Uterus (tissue), 4 donors: Measurements from ENCODE around the gene RP2. TPM values are rescaled to one million over a fixed set of nuclear protein-coding genes. Genes with fewer than 3 reads are reported as not detected.

Experiments used
- DNase-seq, 2 donors: peaks; one replicate each; pipeline ENCODE4 v3.0.0-alpha.2; 2019 to 2020
- H3K27ac ChIP-seq, 2 donors: fragments of 200-600 bp; sonication (generic); 1 replicate in 1 of 2; 2 replicates in 1 of 2; pipeline ENCODE4 v1.5.1; 2016 to 2018
- H3K27me3 ChIP-seq, 2 donors: fragments of 200-600 bp; sonication (generic); one replicate each; pipeline ENCODE4 v1.5.1; 2018 to 2019; ENCODE audit warnings: control low read depth in 1 of 2
- H3K36me3 ChIP-seq, 2 donors: fragments of 200-600 bp; sonication (generic); one replicate each; pipeline ENCODE4 v1.5.1; 2019; ENCODE audit warnings: control low read depth in 1 of 2
- H3K4me1 ChIP-seq, 2 donors: fragments of 200-600 bp; sonication (generic); one replicate each; pipeline ENCODE4 v1.5.1; 2018 to 2019; ENCODE audit warnings: control low read depth in 1 of 2
- H3K4me3 ChIP-seq, 2 donors: fragments of 200-600 bp; sonication (generic); 1 replicate in 1 of 2; 2 replicates in 1 of 2; pipeline ENCODE4 v1.5.1; 2018 to 2019; ENCODE audit warnings: mild to moderate bottlenecking in 1 of 2
- H3K9me3 ChIP-seq, 2 donors: fragments of 200-600 bp; sonication (generic); one replicate each; pipeline ENCODE4 v1.5.1; 2019; ENCODE audit warnings: control low read depth in 1 of 2
- POLR2A ChIP-seq, 2 donors: fragments of 450-650 bp; IDR thresholded peaks; one replicate each; pipeline ENCODE4 v1.6.1; 2016; ENCODE audit warnings: antibody characterized with exemption in 2 of 2, mild to moderate bottlenecking in 1 of 2, moderate library complexity in 1 of 2
- intact Hi-C: fragments of 100-400 bp; cut with DNase I; formaldehyde crosslinking; loops from one replicate; pipeline ENCODE4 v1.15.1; 2023; ENCODE audit warnings: low total_unique reads
- total RNA-seq, 4 donors: library from RNA; depleted of rRNA in 3 of 4; stranded (reverse); fragments of >200 nt in 3 of 4; gene quantifications; one replicate each; pipeline versions ENCODE4 v1.1.0 to v1.2.4, GENCODE V29; 2014 to 2023
- TF ChIP-seq, protein P1 (sequence below), 4 experiments: fragments of 200-600 bp in 2 of 4; fragments of 450-650 bp in 2 of 4; sonication (generic) in 2 of 4; IDR thresholded peaks; one replicate each; pipeline ENCODE4 v1.5.1; 2016 to 2019; ENCODE audit warnings: antibody characterized with exemption in 4 of 4, mild to moderate bottlenecking in 2 of 4, moderate library complexity in 1 of 4
- donor health status: DM: yes; HTN: yes; CAD: no.

Gene RP2
- total RNA-seq, 4 donors from 2014 or later: 1.0 to 33.0 (median 7.0) TPM

DNA sequence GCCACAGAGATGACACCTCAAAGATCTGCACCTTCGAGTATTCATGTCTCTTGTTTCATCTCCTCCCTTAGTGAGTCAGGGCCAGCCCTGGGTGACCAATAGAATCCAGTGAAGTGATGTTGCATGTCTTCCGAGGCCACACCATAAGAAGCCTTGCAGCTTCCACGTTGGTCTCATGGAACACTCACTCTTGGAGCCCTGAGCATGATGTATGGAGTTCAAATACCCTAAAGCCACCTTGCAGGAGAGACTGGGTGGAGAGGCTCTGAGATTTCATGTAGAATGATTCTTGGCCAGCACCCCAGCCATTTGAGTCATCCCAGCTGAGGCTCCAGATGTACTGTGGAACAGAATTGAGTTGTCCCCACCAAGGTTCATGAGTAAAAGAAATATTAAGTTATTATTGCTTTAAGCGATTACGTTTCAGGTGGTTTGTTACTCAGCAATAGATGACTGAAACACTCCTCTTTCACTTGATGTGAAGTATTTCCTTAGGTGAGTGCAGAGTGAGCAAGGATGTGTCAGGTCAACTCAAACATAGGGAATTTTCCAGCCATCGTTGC lies 5.0 kb upstream of the RP2 start:
- H3K4me3 ChIP-seq: no peak overlapping the region
- no peaks in the 10 kb centered on the region for H3K9me3 ChIP-seq
- H3K27ac ChIP-seq: no peak overlapping the region
- no peaks in the 10 kb centered on the region for H3K36me3 ChIP-seq
- DNase-seq: no peak
- intact Hi-C loops: no loop called here
- no peaks in the 10 kb centered on the region for H3K4me1 ChIP-seq
- TF ChIP-seq, protein P1, sequence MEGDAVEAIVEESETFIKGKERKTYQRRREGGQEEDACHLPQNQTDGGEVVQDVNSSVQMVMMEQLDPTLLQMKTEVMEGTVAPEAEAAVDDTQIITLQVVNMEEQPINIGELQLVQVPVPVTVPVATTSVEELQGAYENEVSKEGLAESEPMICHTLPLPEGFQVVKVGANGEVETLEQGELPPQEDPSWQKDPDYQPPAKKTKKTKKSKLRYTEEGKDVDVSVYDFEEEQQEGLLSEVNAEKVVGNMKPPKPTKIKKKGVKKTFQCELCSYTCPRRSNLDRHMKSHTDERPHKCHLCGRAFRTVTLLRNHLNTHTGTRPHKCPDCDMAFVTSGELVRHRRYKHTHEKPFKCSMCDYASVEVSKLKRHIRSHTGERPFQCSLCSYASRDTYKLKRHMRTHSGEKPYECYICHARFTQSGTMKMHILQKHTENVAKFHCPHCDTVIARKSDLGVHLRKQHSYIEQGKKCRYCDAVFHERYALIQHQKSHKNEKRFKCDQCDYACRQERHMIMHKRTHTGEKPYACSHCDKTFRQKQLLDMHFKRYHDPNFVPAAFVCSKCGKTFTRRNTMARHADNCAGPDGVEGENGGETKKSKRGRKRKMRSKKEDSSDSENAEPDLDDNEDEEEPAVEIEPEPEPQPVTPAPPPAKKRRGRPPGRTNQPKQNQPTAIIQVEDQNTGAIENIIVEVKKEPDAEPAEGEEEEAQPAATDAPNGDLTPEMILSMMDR (IDR thresholded peaks at IDR 0.05): no peak
- TF ChIP-seq POLR2A (IDR thresholded peaks at IDR 0.05): no peak
- no peaks in the 10 kb centered on the region for H3K27me3 ChIP-seq

DNA sequence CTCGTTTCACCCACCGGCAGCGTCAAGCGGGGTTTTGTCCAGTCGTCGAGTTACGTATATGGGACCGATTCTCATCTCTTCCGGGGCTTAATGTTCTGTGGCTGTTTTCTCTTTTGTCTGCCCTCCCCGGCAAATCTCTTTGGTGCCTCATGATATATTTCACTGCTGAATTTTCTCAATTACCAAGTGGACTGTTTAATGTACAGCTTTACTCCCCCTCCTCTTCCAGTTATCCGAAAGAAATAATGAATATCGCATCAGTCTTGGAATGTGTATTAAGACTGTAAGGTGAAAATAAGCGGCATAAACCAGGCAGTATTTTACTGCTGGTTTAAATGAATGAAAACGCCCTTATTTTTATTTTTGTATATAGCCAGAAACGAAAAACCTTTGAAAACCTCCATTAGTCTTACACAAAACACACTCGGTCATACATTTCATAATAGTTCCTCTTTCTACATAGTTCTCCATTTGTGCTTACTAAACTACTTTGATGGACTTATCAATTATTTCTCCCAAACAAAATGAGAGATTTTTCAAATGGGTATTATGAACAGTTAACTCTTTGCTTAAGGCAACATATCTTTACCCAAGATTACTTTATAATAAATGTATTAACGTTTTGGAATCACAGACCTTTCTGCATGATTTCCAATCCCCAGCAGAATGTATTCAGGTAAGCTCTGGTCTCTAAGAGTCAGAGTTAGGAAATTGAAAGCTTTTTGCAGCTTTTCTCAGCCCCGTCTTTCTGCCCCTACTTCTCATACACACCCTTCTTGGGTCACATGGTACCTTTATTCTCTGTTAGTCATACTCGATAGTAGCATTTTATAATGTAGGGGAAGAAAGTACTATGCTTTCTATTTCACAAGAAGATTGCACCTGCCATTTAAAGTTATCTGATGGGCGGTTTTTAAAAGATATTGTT lies 979 bp downstream of the RP2 start:
- intact Hi-C loops: no loop called here
- Histone ChIP-seq H3K36me3 (no peaks in the 10 kb centered on the region), H3K9me3 (no peaks in the 10 kb centered on the region), H3K27ac (peak overlapping the region; percentile 81 to 84), H3K4me1 (peaks cover 0 to 11% of the 10 kb centered on the region in 2 donors), H3K4me3 (peak overlapping the region; percentile 48 to 49), H3K27me3 (no peaks in the 10 kb centered on the region)
- TF ChIP-seq, protein P1 (IDR thresholded peaks at IDR 0.05): no peak
- TF ChIP-seq POLR2A (IDR thresholded peaks at IDR 0.05): no peak
- no peak for DNase-seq

DNA sequence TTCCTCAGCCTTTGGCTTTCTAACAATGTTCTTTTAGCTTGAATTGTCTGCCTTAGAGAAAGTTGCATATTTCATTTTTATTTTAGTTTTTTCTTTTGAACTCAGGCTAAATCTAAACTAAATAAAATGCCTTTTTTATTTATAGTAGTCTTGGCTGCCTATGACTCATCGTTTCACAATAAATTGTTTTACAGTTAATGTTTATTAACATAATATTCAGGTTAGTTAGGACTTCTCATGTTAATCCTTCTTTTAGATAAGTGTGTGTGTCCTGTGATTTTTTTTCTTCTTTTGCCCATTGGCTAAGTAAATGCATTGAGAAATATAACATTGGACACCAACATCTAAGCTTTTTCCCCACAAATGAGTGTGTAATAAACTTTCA lies 1.6 kb downstream of the RP2 start:
- H3K9me3 ChIP-seq: no peaks in the 10 kb centered on the region
- TF ChIP-seq, protein P1 (IDR thresholded peaks at IDR 0.05): no peak
- no peak for TF ChIP-seq POLR2A (IDR thresholded peaks at IDR 0.05)
- DNase-seq: no peak
- intact Hi-C loops: no loop called here
- no peak overlapping the region for H3K4me3 ChIP-seq
- H3K27ac ChIP-seq: no peak overlapping the region
- no peaks in the 10 kb centered on the region for H3K27me3 ChIP-seq
- H3K36me3 ChIP-seq: no peaks in the 10 kb centered on the region
- H3K4me1 ChIP-seq: peaks cover 0 to 11% of the 10 kb centered on the region in 2 donors

DNA sequence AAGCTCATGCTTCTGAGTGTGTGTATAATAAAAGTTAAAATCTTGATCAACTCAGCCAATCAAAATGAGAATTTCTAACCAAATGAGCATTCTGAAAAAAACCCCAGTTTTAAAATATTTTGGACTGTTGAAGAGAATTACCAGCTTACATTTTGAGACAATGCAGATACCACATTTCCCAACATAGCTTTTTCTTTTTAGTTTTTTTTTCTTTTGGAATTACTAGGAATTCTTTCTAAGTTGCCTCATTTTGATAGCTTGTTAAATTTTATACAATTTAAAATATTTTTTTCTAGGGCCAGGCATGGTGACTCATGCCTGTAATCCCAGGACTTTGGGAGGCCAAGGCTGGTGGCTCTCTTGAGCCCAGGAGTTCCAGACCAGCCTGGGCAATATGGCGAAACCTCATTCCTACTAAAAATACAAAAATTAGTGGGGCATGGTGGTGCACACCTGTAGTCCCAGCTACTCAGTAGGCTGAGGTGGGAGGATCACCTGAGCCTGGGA lies 2.2 kb downstream of the RP2 start:
- Histone ChIP-seq H3K4me3 (no peak overlapping the region), H3K4me1 (peaks cover 0 to 11% of the 10 kb centered on the region in 2 donors), H3K9me3 (no peaks in the 10 kb centered on the region), H3K27ac (no peak overlapping the region), H3K27me3 (no peaks in the 10 kb centered on the region), H3K36me3 (no peaks in the 10 kb centered on the region)
- DNase-seq: no peak
- no peak for TF ChIP-seq POLR2A (IDR thresholded peaks at IDR 0.05)
- TF ChIP-seq, protein P1 (IDR thresholded peaks at IDR 0.05): no peak
- intact Hi-C loops: no loop called here

DNA sequence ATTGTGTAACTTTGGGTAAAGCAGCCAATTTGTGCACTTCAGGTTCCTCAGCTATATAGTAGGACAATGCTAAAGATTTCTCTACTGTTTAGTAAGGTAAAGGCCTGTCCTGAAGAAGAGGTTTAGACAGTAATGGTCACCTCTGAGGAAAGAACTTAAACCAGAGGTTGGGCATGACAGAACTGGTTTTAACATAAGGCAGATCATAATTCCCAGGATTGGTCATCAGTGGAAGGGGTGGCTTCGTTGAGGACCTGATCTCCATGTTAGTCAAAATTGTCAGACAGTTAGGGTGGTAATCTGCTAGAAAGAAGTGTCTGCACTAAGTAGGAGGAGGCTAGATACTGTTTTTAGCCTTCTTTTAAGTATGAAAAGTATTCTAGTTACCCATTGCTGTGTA lies 4.1 kb downstream of the RP2 start:
- no peaks in the 10 kb centered on the region for H3K27me3 ChIP-seq
- no peak for DNase-seq

More for the DNA sequence above, 4.1 kb downstream of the RP2 start:
- no peaks in the 10 kb centered on the region for H3K9me3 ChIP-seq
- intact Hi-C loops: no loop called here
- H3K27ac ChIP-seq: no peak overlapping the region
- TF ChIP-seq, protein P1 (IDR thresholded peaks at IDR 0.05): no peak
- no peak for TF ChIP-seq POLR2A (IDR thresholded peaks at IDR 0.05)
- H3K4me1 ChIP-seq: peaks cover 0 to 11% of the 10 kb centered on the region in 2 donors
- no peaks in the 10 kb centered on the region for H3K36me3 ChIP-seq
- no peak overlapping the region for H3K4me3 ChIP-seq
